HG02938 (cell line): ENCODE data around the gene PMIS2.
"Not testable (repeated sequence)": the region's sequence is repeated elsewhere in the genome, so short reads cannot be mapped to it uniquely, and the experiment has no call there.

Experiments used
- ATAC-seq: cut with Tn5 transposase; IDR thresholded peaks from one replicate; pipeline ENCODE4 v1.9.1; 2021; ENCODE audit warnings: mild to moderate bottlenecking, moderate library complexity; ENCODE audit not compliant: unreplicated experiment

The PMIS2 gene

DNA sequence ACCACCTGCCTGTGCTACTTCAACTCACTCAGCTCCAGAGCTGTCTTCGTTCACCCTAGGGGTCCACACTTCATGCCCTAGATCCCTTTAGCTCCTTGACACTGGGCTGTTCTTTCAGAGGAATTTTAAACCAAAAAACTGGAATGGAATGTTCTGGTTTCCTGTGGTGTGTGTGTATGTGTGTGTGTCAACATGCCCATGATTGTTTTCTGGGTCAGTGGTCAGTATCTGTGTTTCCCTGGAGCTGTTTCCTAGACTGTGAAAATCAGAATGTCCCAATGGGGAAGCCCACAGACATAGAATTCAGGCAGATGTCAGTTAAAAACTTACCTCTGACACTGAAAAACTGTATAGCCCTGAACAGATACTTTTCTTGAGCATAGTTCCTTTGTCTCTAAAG, 1.3 kb downstream of the PMIS2 start:
- no peak for ATAC-seq

DNA sequence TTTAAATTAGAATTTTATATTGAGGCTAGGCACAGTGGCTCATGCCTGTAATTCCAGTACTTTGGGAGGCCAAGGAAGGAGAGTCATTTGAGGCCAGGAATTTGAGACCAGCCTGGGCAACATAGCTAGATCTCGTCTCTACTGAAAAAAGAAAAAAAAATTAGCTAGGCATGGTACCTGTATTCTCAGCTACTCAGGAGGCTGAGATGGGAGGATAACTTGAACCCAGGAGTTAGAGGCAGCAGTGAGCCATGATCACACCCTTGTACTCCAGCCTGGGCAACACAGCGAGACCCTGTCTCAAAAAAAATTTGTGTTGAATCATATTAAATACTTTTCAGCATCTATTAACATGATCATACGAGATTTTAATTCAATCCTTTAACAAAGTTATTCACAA, 4.9 kb downstream of the PMIS2 start:
- no peak for ATAC-seq

DNA sequence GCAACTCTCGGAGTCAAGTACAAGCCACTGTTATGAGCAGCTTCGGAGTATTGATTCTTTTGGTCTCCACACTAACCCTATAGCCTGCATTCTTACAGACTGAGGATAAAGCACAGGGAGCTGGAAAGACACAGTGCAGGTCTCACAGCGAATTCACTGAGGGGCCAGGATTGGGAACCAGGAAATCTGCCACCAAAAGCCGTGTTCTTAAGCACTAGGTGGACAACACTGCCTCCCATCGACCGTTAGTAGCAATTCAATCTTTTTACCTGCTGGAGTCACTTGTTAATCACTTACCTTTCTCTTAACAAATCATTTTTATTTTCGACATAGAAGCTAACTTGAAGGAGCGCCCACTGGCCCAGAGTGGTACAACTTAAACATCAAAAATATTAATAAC, 6.3 kb downstream of the PMIS2 start:
- ATAC-seq: no peak

DNA sequence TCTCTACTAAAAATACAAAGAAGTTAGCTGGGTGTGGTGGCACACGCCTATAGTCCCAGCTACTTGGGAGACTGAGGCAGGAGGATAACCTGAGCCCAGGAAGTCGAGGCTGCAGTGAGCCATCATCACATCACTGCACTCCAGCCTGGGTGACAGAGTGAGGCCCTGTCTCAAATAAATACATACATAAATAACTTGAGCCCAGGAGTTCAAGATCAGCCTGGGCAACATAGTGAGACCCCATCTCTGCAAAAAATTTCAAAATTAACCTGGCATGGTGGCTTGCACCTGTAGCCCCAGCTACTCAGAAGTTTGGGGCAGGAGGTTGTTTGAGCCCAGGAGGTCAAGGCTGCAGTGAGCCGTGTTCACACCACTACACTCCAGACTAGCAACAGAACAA, 9.1 kb downstream of the PMIS2 start:
- not testable (repeated sequence) for ATAC-seq

DNA sequence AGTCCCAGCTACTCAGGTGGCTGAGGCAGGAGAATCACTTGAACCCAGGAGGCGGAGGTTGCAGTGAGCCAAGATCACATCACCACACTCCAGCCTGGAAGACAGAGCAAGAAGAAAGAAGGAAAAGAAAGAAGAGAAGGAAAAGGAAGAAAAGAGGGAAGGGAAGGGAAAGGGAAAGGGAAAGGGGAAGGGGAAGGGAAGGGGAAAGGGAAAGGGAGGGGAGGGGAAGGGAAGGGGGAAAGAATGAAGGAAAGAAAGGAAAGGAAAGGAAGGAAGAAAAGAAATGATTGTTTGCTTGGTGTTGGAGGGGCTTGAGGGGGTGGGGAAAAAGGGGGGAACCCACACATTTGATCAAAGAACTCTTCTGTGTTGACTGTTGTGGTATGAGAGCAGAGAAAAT, 10.0 kb downstream of the PMIS2 start:
- no peak for ATAC-seq

DNA sequence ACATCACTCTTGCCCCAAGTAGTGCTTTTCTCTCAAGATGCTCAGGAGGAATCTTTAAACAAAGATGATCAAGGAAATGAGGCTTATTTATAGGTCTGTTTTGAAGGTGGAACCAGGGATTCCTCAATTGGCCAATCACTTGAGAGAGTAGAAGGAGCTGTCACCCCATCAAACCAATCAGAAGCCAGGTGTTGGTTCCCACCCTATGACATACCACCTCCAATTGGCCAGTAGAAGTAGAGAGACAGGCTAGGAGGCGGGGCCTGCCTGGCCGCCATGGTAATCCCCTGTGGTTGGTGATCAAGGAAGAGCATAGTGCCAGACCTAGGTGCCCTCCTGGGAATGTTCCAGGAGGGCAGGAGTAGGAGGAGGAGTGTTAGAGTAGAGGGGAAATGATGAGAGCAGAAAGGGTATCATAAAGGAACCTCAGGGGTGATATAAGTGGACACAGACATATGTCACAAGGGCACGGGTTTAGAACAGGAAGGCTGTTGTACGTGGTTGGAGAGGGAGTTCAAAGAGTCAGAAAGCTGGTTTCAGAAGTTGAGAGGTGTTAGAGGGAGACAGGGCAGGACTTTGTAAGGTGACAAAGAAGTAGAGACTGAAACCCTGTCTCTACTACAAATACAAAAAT, 10.5 kb downstream of the PMIS2 start:
- ATAC-seq: no peak

DNA sequence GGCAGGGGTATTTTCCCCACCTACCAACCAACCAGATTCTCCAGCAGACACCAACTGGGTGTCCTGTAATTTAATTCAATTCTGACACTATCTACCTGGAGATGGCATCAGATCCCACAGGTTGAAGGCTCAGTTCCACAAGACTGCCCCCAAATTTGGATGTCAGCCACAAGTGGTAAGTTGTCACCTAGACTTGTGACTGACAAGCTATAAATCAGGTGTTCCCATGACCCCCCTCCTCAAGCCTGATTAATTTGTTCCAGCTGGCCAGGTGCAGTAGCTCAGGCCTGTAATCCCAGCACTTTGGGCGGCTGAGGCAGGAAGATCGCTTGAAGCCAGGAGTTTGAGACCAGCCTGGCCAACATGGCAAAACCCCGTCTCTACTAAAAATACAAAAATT, 16.0 kb downstream of the PMIS2 start:
- no peak for ATAC-seq

DNA sequence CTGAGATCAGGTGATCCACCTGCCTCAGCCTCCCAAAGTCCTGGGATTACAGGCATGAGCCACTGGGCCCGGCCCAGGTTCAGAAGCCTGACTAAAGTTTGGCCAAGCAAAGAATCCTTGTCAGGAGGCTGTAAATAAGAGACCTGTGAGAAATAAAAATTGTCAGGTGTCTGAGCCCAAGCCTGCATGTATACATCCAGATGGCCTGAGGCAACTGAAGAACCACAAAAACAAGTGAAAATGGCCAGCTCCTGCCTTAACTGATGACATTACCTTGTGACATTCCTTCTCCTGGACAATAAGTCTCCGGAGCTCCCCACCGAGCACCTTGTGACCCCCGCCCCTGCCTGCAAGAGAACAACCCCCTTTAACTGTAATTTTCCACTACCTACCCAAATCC, 18.5 kb downstream of the PMIS2 start:
- ATAC-seq: not testable (repeated sequence)

DNA sequence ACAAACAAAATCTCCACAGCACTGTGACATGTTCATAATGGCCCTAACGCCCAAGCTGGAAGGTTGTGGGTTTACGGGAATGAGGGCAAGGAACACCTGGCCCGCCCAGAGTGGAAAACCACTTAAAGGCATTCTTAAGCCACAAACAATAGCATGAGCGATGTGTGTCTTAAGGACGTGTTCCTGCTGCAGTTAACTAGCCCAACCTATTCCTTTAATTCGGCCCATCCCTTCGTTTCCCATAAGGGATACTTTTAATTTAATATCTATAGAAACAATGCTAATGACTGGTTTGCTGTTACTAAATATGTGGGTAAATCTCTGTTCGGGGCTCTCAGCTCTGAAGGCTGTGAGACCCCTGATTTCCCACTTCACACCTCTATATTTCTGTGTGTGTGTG, 21.2 kb downstream of the PMIS2 start:
- not testable (repeated sequence) for ATAC-seq

DNA sequence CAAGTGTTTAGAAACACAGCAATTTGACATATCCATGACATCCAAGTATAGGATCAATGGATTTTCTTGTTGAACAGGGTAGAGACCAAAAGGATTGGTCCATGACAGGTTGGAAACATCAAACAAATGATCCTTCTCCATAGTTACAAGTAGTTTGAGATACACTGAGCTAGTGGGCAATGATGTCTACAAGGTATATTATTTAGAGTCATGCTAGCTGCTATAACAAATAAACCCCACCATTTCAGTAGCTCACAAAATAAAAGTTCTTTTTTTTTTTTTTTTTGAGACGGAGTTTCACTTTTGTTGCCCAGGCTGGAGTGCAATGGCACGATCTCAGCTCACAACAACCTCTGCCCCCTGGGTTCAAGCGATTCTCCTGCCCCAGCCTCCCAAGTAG, 21.7 kb downstream of the PMIS2 start:
- no peak for ATAC-seq

DNA sequence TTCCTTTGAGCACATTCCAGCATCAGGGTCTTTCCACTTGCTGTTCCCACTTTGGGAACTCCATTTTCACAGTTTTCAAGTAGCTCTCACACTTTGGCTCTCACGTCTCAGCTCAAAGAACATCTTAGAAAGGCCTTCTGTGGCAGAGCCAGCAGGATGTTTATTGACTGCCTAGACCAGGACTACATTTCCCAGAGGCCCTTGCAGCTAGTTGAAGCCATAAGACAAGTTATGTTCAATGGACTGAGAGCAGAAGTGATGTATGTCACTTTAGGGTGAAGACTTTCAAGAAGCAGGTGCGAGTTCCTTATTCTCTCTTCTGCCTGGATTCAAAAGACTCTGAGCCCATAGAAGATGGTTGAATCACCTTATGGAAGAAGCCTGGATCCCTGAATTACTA, 22.3 kb downstream of the PMIS2 start:
- ATAC-seq: no peak

DNA sequence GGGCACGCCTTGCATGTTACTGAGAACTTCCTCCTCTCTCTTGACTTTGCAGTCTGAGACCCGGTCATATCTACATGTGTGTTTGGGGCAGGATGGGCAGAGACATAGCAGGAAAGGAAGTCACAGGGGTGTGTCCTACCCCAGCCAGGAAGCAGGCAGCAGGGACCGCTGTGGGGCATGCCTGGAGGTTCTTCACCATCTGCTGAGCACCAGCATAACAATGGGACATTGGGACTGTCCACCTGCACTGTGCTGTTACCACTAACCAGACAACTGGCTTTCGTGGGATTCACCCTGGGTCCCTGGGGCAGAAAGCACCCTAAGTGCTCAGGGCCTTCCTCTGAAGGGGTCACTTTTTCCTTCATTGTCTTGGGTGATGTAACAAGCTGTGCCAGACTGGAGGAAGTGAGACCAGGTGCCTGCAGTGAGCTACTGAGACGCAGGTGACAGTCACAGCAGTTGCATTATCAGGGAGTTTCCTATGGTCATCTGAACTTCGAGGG, 23.9 kb downstream of the PMIS2 start:
- no peak for ATAC-seq

DNA sequence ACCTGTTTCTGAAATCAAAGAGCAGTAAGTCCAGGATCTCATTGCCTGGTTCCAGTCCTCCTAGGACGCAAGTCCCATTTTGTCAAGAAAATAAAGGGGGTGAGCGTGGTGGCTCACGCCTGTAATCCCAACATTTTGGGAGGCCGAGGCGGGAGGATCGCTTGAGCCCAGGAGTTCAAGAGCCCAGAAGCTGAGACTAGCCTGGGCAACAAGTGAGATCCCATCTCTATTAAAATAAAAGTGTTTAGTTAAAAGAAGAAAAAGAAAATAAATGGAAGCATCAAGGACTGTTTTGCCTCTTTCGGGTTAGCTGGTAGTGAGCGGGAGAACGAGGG, 26.2 kb downstream of the PMIS2 start:
- ATAC-seq: no peak

DNA sequence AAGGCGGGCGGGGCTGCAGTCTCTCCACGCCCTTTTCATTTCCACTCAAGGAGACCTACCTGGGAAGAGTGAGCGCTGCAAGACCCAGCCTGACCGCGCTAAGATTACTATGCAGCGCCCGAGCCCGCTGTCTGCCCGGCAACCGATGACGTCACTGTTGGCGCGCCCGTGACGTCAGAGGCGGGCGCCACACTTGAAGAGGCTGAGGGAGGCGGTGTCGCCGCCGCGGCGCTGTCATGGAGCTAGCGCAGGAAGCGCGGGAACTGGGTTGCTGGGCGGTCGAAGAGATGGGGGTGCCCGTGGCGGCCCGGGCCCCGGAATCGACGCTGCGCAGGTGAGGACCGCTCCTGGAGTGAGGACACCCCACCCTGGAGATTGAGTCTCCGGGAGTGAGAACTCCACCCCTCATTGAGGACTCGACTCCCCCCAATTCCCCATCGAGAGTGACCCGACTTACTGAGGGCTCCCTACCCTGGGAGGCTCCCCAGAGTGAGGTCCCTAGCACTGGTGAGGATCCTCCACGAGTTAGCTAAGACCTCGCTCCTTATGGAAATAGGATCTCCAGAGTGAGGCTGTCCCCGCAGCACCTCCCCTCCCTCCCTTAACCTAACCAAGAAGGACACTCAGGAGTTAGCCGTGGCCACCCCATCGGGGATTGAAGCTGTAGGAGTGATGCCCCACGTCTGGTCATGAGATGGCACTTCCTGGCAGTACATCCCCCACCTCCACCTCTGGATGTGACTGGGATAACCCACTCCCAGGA, 26.8 kb downstream of the PMIS2 start, which contains the start of gene HAUS5:
Gene HAUS5, plus strand, starts transcription at position 177 of the 763 bp plus-strand sequence. Its CDS starts 60 bp downstream, at position 237.
- peak; percentile 73 for ATAC-seq

DNA sequence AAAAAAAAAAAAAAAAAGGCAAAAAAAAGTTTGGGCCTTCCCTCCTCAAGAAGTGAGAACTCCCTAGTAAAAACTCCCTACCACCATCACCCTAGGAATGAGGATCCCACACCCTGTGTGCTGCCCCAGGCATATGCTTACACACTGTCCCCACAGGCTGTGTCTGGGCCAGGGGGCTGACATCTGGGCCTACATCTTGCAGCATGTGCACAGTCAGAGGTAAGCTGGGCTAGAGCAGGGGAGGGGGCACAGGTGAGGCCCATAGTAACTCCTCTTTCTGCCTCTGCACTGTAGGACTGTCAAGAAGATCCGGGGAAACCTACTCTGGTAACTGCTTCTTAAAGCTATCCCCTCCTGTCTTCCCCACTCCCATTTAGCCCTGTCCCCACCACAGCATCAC, 27.6 kb downstream of the PMIS2 start:
- ATAC-seq: no peak

DNA sequence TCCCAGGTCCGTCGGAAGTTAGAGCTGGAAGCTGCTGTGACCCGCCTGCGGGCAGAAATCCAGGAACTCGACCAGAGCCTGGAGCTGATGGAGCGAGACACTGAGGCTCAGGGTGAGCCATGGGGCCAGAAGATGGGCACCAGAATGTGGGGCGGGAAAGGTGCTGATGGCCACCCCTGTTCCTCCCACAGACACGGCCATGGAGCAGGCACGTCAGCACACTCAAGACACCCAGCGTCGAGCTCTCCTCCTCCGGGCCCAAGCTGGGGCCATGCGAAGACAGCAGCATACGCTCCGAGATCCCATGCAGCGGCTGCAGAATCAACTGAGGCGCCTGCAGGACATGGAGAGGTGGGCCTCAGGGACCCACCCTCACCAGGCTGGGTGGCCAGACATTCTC, 29.1 kb downstream of the PMIS2 start:
- ATAC-seq: no peak

DNA sequence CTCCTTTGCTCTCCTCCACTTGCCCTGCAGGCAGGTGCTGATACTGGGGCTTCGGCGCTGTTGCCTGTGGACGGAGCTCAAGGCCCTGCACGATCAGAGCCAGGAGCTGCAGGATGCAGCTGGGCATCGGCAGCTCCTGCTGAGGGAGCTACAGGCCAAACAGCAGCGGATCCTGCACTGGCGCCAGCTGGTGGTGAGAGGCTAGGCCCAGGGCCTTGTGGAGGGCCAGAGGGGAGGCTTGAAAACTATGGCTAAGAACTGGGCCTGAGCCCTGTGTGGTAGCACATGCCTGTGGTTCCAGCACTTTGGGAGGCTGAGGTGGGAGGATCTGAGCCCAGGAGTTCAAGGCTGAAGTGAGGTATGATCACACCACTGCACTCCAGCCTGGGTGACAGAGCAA, 32.9 kb downstream of the PMIS2 start:
- no peak for ATAC-seq

DNA sequence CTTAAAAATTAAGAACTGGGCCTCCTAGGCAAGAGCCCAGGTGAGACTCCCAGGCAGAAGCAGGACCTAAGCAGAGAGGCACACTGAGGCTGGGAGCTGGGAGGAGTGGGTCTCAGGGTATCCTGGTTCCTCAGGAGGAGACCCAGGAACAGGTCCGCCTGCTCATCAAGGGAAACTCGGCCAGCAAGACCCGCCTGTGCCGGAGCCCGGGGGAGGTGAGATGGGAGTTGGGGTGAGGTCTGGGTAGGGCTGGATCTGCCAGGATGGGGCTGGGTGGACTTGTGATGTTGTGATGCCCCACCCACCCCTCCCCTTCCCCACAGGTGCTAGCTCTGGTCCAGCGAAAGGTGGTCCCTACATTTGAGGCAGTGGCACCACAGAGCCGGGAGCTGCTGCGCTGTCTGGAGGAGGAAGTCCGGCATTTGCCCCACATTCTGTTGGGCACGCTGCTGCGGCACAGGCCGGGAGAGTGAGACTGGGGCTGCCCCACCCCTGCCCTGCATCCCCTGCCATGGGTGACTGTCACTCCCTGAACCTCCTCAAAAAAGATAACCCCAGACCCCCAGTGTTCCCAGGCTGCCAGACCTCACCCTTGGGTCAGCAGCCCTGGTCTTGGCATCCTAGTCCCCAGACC, 33.4 kb downstream of the PMIS2 start:
- ATAC-seq: no peak

DNA sequence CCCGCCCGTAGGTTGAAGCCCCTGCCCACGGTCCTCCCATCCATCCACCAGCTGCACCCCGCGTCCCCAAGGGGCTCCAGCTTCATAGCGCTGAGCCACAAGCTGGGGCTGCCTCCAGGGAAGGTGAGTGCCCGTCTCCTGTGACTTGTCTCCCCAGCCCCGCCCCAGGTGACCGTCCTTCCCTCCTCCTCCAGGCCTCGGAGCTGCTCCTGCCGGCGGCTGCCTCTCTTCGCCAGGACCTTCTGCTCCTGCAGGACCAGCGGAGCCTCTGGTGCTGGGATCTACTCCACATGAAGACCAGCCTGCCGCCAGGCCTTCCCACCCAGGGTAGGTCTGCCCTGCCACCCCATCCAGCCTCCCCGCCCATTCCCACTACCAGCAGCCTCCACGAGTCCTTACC, 34.0 kb downstream of the PMIS2 start:
- ATAC-seq: no peak

DNA sequence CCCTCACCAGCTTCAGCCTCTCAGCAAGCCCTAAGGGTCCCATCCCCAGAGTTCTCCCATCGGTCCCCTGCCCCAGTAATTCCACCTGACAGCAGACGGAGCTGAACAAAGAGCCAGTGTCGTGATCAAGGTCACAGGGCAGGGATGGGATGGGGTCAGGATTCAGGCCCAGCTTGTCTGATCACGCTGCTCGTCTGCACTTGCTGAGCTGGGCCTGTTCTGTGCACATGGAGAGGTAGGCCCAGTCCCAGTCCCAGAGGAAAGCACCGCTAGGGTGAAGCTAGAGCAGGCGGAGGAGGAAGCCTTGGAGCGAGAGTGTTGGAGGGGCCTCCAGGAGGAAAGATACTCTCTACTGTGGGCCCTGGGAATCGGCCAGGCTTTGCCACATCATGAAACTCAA, 35.7 kb downstream of the PMIS2 start:
- ATAC-seq: no peak

DNA sequence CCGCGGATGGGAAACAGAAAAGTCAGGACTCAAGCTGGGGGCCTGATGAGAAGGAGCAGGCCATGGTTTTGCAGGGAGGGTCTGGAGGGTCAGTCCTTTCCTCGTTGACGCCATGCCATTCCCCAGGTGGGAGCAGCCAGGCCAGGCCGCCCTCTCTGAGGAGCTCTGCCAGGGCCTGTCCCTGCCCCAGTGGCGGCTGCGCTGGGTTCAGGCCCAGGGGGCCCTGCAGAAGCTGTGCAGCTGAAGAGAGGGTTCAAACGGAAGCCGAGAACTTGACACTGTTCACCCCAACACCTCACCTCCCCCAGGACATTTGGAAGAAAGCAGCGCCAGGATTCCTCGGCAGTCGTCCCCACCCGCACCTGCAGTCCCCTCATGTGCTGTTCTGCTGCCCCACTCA, 36.8 kb downstream of the PMIS2 start:
- no peak for ATAC-seq

DNA sequence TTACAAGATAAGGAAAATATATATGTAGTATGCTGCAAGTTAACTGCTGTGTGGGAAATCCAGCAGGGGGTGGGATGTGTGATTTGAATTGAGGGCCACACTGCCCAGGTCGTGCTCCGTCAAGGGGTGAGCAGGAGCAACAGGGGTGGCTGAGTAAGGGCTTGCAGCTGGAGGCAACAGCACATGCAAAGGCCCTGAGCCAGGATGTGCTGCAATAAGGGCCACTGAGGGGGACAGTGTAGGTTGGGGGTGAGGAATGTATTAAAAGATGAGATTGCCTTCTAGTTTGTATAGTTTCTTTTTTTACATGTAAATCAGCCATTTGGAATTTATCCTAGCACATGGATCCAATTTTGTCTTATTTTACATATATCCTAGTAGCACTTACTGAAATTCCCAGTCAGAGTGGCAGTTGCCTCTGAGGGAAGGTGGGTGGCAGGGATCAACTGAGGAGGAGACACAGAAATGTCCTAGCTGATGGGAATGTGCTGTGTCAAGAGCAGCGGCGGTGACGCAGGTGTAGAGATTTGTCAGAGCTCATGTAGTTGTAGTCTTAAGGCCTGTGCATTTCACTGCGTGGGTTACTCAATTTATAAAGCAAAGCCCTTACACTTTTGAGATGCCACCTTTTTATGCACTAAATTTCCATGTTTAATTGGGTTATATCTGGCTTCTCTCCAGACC, 37.5 kb downstream of the PMIS2 start:
- no peak for ATAC-seq
